Measurements from ENCODE around the gene CAMTA1. TPM values are rescaled to one million over a fixed set of nuclear protein-coding genes. Genes with fewer than 3 reads are reported as not detected.

Gene CAMTA1
- total and polyA plus RNA-seq, 2 experiments from 2014 or later: 89.0 to 145 TPM

DNA sequence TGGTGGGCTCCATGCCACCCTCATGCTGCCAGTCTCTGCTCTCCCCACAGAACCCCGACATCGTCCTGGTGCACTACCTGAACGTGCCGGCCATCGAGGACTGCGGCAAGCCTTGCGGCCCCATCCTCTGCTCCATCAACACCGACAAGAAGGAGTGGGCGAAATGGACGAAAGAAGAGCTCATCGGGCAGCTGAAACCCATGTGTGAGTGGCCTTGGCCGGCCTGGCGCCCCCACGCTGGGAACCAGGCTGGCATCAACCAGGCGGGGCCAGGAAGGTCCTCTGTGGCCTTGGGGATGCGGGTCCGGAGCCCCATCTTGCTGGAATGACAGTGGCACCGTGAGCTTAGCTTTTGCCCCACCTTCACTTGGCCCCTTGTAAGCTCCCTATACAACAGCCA is 855.1 kb downstream of the CAMTA1 start:
- Histone ChIP-seq H3K4me1 (ENCODE audit: insufficient read depth) (peaks cover 9% of the 10 kb centered on the region), H3K9me2 (replicated peaks; ENCODE audit: insufficient read depth) (no peaks in the 10 kb centered on the region), H3K36me3 (replicated peaks; ENCODE audit: insufficient read depth, low read depth) (no peaks in the 10 kb centered on the region), H3K4me3 (no peak overlapping the region), H3K79me2 (no peaks in the 10 kb centered on the region), H3K9me3 (ENCODE audit: low read depth) (no peaks in the 10 kb centered on the region), H3K27me3 (no peaks in the 10 kb centered on the region), H2AFZ (no peak overlapping the region), H4K20me1 (ENCODE audit: insufficient read depth, poor library complexity, severe bottlenecking) (no peaks in the 10 kb centered on the region), H3K4me2 (no peak overlapping the region), H3K27ac (no peak overlapping the region)
- no peak for DNase-seq (ENCODE audit: low spot score)
- no peak for TF ChIP-seq EZH2 (IDR thresholded peaks at IDR 0.05; ENCODE audit: borderline replicate concordance)
- TF ChIP-seq, protein P1, sequence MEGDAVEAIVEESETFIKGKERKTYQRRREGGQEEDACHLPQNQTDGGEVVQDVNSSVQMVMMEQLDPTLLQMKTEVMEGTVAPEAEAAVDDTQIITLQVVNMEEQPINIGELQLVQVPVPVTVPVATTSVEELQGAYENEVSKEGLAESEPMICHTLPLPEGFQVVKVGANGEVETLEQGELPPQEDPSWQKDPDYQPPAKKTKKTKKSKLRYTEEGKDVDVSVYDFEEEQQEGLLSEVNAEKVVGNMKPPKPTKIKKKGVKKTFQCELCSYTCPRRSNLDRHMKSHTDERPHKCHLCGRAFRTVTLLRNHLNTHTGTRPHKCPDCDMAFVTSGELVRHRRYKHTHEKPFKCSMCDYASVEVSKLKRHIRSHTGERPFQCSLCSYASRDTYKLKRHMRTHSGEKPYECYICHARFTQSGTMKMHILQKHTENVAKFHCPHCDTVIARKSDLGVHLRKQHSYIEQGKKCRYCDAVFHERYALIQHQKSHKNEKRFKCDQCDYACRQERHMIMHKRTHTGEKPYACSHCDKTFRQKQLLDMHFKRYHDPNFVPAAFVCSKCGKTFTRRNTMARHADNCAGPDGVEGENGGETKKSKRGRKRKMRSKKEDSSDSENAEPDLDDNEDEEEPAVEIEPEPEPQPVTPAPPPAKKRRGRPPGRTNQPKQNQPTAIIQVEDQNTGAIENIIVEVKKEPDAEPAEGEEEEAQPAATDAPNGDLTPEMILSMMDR (IDR thresholded peaks at IDR 0.05; ENCODE audit: poor library complexity): no peak
- TF ChIP-seq EZH2phosphoT487 (IDR thresholded peaks at IDR 0.05; ENCODE audit: low read depth, severe bottlenecking, unreplicated experiment): no peak
- 93% methylated on average over 18 of the region's 18 CpGs for WGBS (ENCODE audit: low lambda C conversion rate, missing lambda C conversion rate)

DNA sequence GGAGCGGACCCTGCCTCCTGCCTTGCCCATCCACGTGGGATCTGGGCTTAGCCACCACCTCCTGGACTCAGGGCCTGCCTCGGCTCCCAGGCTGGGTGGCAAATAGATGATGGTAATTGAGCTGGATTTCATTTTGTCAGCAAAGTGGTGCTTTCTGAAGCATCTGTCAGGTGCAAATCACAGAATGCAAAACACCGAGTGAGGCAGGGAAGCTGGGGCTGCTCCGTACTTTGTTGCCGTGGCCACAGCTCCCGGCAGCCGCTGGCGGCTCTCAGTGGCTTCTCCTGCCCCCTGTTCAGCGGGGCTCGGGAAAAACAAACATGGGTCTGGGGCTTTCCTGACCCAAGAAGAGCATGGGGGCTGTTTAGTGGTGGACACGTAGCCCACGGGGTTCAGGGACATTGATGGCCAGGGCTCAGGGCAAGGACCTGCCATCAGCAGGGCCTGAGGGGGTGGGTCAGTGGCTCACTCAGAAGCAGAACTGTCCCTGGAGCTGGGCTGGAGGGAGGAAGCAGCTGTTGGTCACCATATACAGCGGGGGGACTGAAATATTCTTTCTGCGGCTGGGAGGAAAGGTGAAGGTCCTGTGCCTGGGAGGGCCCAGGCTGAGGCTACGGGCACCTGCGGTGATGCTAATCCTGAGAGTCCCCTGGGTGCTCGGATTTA is 855.8 kb downstream of the CAMTA1 start:
- peaks cover 9% of the 10 kb centered on the region for H3K4me1 ChIP-seq (ENCODE audit: insufficient read depth)
- no peaks in the 10 kb centered on the region for H3K9me2 ChIP-seq (replicated peaks; ENCODE audit: insufficient read depth)
- DNase-seq (ENCODE audit: low spot score): no peak
- H3K36me3 ChIP-seq (replicated peaks; ENCODE audit: insufficient read depth, low read depth): no peaks in the 10 kb centered on the region
- no peaks in the 10 kb centered on the region for H3K9me3 ChIP-seq (ENCODE audit: low read depth)
- no peaks in the 10 kb centered on the region for H3K27me3 ChIP-seq
- no peak overlapping the region for H3K27ac ChIP-seq
- no peak overlapping the region for H3K4me2 ChIP-seq
- no peaks in the 10 kb centered on the region for H3K79me2 ChIP-seq
- no peaks in the 10 kb centered on the region for H4K20me1 ChIP-seq (ENCODE audit: insufficient read depth, poor library complexity, severe bottlenecking)
- 83% methylated on average over 18 of the region's 18 CpGs for WGBS (ENCODE audit: low lambda C conversion rate, missing lambda C conversion rate)
- H3K4me3 ChIP-seq: no peak overlapping the region
- TF ChIP-seq, protein P1 (IDR thresholded peaks at IDR 0.05; ENCODE audit: poor library complexity): no peak
- TF ChIP-seq EZH2phosphoT487 (IDR thresholded peaks at IDR 0.05; ENCODE audit: low read depth, severe bottlenecking, unreplicated experiment): no peak
- TF ChIP-seq EZH2 (IDR thresholded peaks at IDR 0.05; ENCODE audit: borderline replicate concordance): no peak
- no peak overlapping the region for H2AFZ ChIP-seq

DNA sequence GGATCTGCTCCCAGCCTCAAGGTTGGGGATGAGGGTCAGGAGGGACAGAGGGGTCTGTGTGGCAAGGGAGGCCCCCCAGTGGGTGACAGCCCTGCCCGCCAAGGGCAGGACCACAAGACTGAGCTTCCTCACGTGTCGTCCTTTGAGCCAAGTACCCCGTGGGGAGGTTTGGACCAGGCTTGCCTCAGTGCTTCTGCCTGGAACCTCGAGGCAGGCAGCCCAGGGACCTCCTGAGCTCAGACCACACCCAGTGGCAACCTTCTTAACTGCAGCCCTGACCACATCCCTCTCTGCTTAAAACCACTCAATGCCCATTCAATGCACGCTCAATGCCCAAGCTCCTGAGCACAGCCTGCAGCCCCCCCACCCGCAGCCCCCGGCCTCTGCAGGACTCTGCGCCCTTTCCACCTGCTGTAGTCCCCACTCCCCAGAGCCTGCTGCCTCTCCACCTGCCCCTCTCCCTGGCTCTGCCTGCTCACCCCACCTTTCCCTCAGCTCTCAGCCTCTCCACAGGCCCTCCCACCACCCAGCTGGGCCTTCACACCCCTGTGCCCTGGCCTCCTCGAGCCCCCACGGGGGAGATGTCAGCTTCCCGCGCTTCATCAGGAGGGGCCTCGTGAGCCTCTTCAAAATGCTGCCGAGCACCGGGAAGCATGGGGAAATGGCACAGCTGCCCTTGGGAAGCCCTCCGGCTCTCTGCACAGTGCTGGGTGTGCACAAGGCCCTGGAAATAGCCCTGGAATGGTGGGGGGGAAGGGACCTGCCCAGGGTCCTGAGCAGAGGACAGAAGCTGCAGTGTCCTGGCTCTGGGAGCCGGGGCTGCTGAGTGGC is 856.5 kb downstream of the CAMTA1 start:
- H3K79me2 ChIP-seq: no peaks in the 10 kb centered on the region
- H4K20me1 ChIP-seq (ENCODE audit: insufficient read depth, poor library complexity, severe bottlenecking): no peaks in the 10 kb centered on the region
- no peaks in the 10 kb centered on the region for H3K27me3 ChIP-seq
- H3K27ac ChIP-seq: no peak overlapping the region
- no peak overlapping the region for H3K4me3 ChIP-seq
- no peak overlapping the region for H3K4me2 ChIP-seq
- TF ChIP-seq EZH2phosphoT487 (IDR thresholded peaks at IDR 0.05; ENCODE audit: low read depth, severe bottlenecking, unreplicated experiment): no peak
- TF ChIP-seq, protein P1 (IDR thresholded peaks at IDR 0.05; ENCODE audit: poor library complexity): no peak
- TF ChIP-seq EZH2 (IDR thresholded peaks at IDR 0.05; ENCODE audit: borderline replicate concordance): no peak
- H3K36me3 ChIP-seq (replicated peaks; ENCODE audit: insufficient read depth, low read depth): no peaks in the 10 kb centered on the region
- DNase-seq (ENCODE audit: low spot score): no peak
- H3K9me3 ChIP-seq (ENCODE audit: low read depth): no peaks in the 10 kb centered on the region
- H2AFZ ChIP-seq: no peak overlapping the region
- peaks cover 9% of the 10 kb centered on the region for H3K4me1 ChIP-seq (ENCODE audit: insufficient read depth)
- H3K9me2 ChIP-seq (replicated peaks; ENCODE audit: insufficient read depth): no peaks in the 10 kb centered on the region
- WGBS (ENCODE audit: low lambda C conversion rate, missing lambda C conversion rate): 76% methylated on average over 14 of the region's 18 CpGs

Measured in hepatocyte (in vitro differentiated cells).